B cell (primary cell): ENCODE measurements around the gene ZNF362.

ENCODE experiments used
- CTCF ChIP-seq: fragments of 200-600 bp; IDR thresholded peaks from one replicate; pipeline ENCODE4 v1.8.0; 2022; ENCODE audit warnings: antibody characterized with exemption, mild to moderate bottlenecking
- EZH2 ChIP-seq: IDR thresholded peaks from 2 replicates; pipeline ENCODE4 v1.6.1; 2012; ENCODE audit warnings: borderline replicate concordance, low read depth, mild to moderate bottlenecking, moderate library complexity, low read length; ENCODE audit not compliant: insufficient read depth, poor library complexity, severe bottlenecking

GRCh38 chr1:33295023-33295422 is 38.7 kb downstream of the ZNF362 start:
- no peak for TF ChIP-seq CTCF
- no peak for TF ChIP-seq EZH2
